ENCODE results near the gene TUBB2B. TPM values are rescaled to one million over a fixed set of nuclear protein-coding genes. Genes with fewer than 3 reads are reported as not detected.

TUBB2B gene
- total and polyA plus RNA-seq, 2 experiments from 2014 or later, result 355 to 794 TPM

GRCh38 chr6:3247255-3248146 is 20.0 kb upstream of the TUBB2B start:
- peak overlapping the region; percentile 76 for H3K27ac Mint-ChIP-seq
- Histone ChIP-seq H3F3A (replicated peaks; ENCODE audit: low read depth) (0 out of 2 replicates have a peak, but pooled peaks cover 7% of the 10 kb centered on the region), H2AFZ (peak overlapping the region; percentile 94), H3K27me3 (ENCODE audit: insufficient read depth) (no peaks in the 10 kb centered on the region), H3K4me1 (ENCODE audit: insufficient read depth) (peaks cover 9% of the 10 kb centered on the region; the same call in 1 of the 2 replicates), H3K4me2 (peak overlapping the region; percentile 64), H3K36me3 (ENCODE audit: insufficient read depth) (no peaks in the 10 kb centered on the region), H3K79me2 (replicated peaks; ENCODE audit: insufficient read depth) (no peaks in the 10 kb centered on the region), H3K27ac (ENCODE audit: low read depth) (peak overlapping the region; percentile 50; the same call in 1 of the 2 replicates), H4K20me1 (replicated peaks; ENCODE audit: insufficient read depth) (no peaks in the 10 kb centered on the region), H3K9me2 (ENCODE audit: insufficient read depth) (no peaks in the 10 kb centered on the region), H3K4me3 (0 out of 2 replicates have a peak overlapping the region, but pooled peaks have one; percentile 20)
- H3K4me3 Mint-ChIP-seq, result no peak overlapping the region; the same call in 1 of the 3 replicates
- peaks cover 23% of the 10 kb centered on the region for H3K4me1 Mint-ChIP-seq
- H3K36me3 Mint-ChIP-seq (ENCODE audit: low read depth), result peaks cover 4% of the 10 kb centered on the region; the same call in 1 of the 3 replicates
- H3K27me3 Mint-ChIP-seq (ENCODE audit: insufficient read depth, low read depth, poor library complexity), result peaks cover 5% of the 10 kb centered on the region
- TF ChIP-seq ZNF462 (CRISPR knock-in tag; IDR thresholded peaks at IDR 0.05) (no peak), JUNB (IDR thresholded peaks at IDR 0.05; ENCODE audit: unreplicated experiment) (no peak), ETS1 (IDR thresholded peaks at IDR 0.05) (no peak), CREB1 (CRISPR knock-in tag; IDR thresholded peaks at IDR 0.05; ENCODE audit: low read depth) (no peak), CTCF (conservative IDR thresholded peaks at IDR 0.05; ENCODE audit: low read depth in 2 of 2) (no peak), EZH2phosphoT487 (IDR thresholded peaks at IDR 0.05; ENCODE audit: unreplicated experiment) (no peak), REST (IDR thresholded peaks at IDR 0.05; ENCODE audit: unreplicated experiment) (no peak), STAT1 (IDR thresholded peaks at IDR 0.05; ENCODE audit: unreplicated experiment) (no peak), NANOG (IDR thresholded peaks at IDR 0.05; ENCODE audit: borderline replicate concordance) (no peak), ZNF331 (CRISPR knock-in tag; IDR thresholded peaks at IDR 0.05; ENCODE audit: low read depth) (no peak), EZH2 (IDR thresholded peaks at IDR 0.05; ENCODE audit: low read depth, unreplicated experiment) (no peak), POLR2AphosphoS5 (IDR thresholded peaks at IDR 0.05; ENCODE audit: low read depth) (no peak), ZNF114 (CRISPR knock-in tag; IDR thresholded peaks at IDR 0.05) (no peak)
- no peaks in the 10 kb centered on the region; the same call in 2 of the 3 replicates for H3K9me3 Mint-ChIP-seq
- ATAC-seq (peak; percentile 72), DNase-seq (ENCODE audit: low spot score) (peak; percentile 64)
